Loucy (cell line): ENCODE measurements around the gene VAT1.

Source experiments
- H2AFZ ChIP-seq: fragments of 200-600 bp; sonication (generic); 2 replicates; pipeline ENCODE4 v1.6.0; 2016; ENCODE audit warnings: antibody characterized with exemption, mild to moderate bottlenecking, low read length, moderate library complexity
- H3F3A ChIP-seq: fragments of 200-600 bp; 2 replicates; pipeline ENCODE4 v1.6.0; 2016; ENCODE audit warnings: antibody characterized with exemption, low read depth, mild to moderate bottlenecking
- H3K27me3 ChIP-seq: fragments of 200-600 bp; sonication (generic); 2 replicates; pipeline ENCODE4 v1.6.1; 2014; ENCODE audit warnings: low read length, mild to moderate bottlenecking; ENCODE audit not compliant: insufficient read depth, poor library complexity, severe bottlenecking
- H3K36me3 ChIP-seq: fragments of 200-600 bp; sonication (generic); 2 replicates; pipeline ENCODE4 v1.6.1; 2016; ENCODE audit warnings: low read length; ENCODE audit not compliant: insufficient read depth
- H3K4me1 ChIP-seq: fragments of 200-600 bp; sonication (generic); 2 replicates; pipeline ENCODE4 v1.5.1; 2014; ENCODE audit warnings: low read length, mild to moderate bottlenecking; ENCODE audit not compliant: insufficient read depth, poor library complexity, severe bottlenecking
- H3K4me2 ChIP-seq: fragments of 200-600 bp; sonication (generic); 2 replicates; pipeline ENCODE4 v1.6.0; 2014; ENCODE audit warnings: antibody characterized with exemption, low read length, low read depth, mild to moderate bottlenecking; ENCODE audit not compliant: poor library complexity, severe bottlenecking
- H3K4me3 ChIP-seq: fragments of 200-600 bp; sonication (generic); 2 replicates; pipeline ENCODE4 v1.5.1; 2014; ENCODE audit warnings: low read length, mild to moderate bottlenecking, mixed read lengths; ENCODE audit not compliant: poor library complexity, severe bottlenecking
- H3K79me2 ChIP-seq: fragments of 200-600 bp; sonication (generic); 2 replicates; pipeline ENCODE4 v1.6.1; 2014; ENCODE audit warnings: low read length; ENCODE audit not compliant: insufficient read depth
- H3K9ac ChIP-seq: fragments of 200-600 bp; sonication (generic); 2 replicates; pipeline ENCODE4 v1.6.0; 2014; ENCODE audit warnings: mild to moderate bottlenecking, low read depth, low read length, moderate library complexity; ENCODE audit not compliant: poor library complexity, severe bottlenecking
- H3K9me2 ChIP-seq: fragments of 200-600 bp; sonication (generic); replicated peaks from 2 replicates; pipeline ENCODE4 v1.6.1; 2016; ENCODE audit warnings: low read depth, low read length, mixed read lengths
- H3K9me3 ChIP-seq: fragments of 200-600 bp; sonication (generic); 2 replicates; pipeline ENCODE4 v1.6.1; 2014; ENCODE audit warnings: mild to moderate bottlenecking, antibody characterized with exemption, low read length, low read depth; ENCODE audit not compliant: insufficient read depth
- H4K20me1 ChIP-seq: fragments of 200-600 bp; sonication (generic); 2 replicates; pipeline ENCODE4 v1.6.0; 2014; ENCODE audit warnings: antibody characterized with exemption, low read length, mild to moderate bottlenecking; ENCODE audit not compliant: insufficient read depth, poor library complexity, severe bottlenecking
- EZH2phosphoT487 ChIP-seq: fragments of 200-600 bp; IDR thresholded peaks from 2 replicates; pipeline ENCODE4 v1.6.1; 2018; ENCODE audit warnings: antibody characterized with exemption, mild to moderate bottlenecking, moderate library complexity, borderline replicate concordance
- TF ChIP-seq, protein P1 (sequence below): fragments of 200-600 bp; sonication (generic); conservative IDR thresholded peaks from 2 replicates; pipeline ENCODE4 v1.5.1; 2014; ENCODE audit warnings: mild to moderate bottlenecking, antibody characterized with exemption, low read length

VAT1 gene

DNA sequence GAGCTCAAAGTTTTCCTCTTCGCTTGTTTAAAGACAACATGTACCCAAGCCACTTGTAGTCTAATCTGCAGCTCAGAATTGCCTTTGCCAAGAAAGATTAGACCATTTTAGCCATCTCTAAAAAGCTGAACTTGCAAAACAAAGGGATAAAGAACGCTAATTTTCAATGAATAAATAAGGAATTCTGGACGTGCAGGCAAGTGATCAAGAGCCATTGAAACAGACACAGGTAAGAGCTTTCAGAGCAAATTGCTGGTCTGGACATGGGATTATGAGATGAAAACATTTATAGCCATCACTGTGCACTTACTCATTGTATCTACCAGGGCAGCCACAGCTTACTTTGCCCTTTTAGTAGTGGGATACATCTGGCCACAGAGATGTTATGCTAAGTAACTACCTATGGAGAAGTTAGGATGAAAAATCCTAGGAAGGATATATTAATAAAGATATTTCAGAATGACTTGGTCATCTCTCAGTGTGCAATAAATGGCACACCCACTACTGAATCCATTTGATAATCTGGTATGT, 47.2 kb upstream of the VAT1 start:
- no peaks in the 10 kb centered on the region for H3K4me1 ChIP-seq
- no peak overlapping the region for H3K9ac ChIP-seq
- no peaks in the 10 kb centered on the region for H3K79me2 ChIP-seq
- TF ChIP-seq EZH2phosphoT487 = no peak
- TF ChIP-seq, protein P1, sequence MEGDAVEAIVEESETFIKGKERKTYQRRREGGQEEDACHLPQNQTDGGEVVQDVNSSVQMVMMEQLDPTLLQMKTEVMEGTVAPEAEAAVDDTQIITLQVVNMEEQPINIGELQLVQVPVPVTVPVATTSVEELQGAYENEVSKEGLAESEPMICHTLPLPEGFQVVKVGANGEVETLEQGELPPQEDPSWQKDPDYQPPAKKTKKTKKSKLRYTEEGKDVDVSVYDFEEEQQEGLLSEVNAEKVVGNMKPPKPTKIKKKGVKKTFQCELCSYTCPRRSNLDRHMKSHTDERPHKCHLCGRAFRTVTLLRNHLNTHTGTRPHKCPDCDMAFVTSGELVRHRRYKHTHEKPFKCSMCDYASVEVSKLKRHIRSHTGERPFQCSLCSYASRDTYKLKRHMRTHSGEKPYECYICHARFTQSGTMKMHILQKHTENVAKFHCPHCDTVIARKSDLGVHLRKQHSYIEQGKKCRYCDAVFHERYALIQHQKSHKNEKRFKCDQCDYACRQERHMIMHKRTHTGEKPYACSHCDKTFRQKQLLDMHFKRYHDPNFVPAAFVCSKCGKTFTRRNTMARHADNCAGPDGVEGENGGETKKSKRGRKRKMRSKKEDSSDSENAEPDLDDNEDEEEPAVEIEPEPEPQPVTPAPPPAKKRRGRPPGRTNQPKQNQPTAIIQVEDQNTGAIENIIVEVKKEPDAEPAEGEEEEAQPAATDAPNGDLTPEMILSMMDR = no peak
- no peak overlapping the region for H2AFZ ChIP-seq
- H3K9me2 ChIP-seq = no peaks in the 10 kb centered on the region
- H3K36me3 ChIP-seq = peaks cover 41% of the 10 kb centered on the region; the same call in 1 of the 2 replicates
- no peaks in the 10 kb centered on the region for H4K20me1 ChIP-seq
- no peak overlapping the region for H3K4me3 ChIP-seq
- H3K4me2 ChIP-seq = no peak overlapping the region
- no peaks in the 10 kb centered on the region for H3F3A ChIP-seq
- no peaks in the 10 kb centered on the region for H3K27me3 ChIP-seq
- H3K9me3 ChIP-seq = no peaks in the 10 kb centered on the region

DNA sequence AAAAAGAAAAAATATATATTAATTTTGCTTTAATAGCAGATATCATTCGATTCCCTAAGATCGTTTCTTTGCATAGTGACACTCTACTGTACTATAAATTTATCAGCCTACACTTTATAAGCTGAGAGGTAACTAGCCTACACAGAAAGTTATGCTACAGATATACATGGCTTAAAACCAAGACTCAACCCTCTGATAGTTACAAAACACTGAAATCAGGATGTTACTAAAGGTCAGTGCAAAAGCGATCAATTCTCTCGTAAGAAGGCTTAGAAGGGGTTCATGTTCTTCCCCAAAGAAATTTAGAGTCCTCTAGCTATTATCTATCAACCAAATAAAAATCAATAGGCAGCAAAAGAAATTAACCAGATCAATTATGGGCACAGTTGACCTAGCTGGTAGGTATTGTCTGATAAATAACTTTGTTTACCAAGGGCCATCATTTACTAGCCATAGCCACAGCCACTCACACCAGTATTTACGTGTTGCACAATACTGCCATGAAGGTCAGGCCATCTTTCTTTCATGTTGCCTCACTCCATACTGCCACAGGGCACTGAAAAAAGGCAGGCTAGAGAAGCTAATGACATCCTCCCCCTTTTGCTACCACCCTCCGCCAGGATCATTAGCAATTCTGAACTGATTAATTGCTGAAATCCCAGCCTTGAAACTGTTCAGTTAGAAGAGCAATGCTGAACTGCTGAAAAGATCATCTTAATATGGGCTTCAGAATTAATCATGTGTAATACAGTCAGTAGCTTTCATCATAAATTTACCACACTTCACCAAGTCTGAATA, 46.6 kb upstream of the VAT1 start:
- Histone ChIP-seq H3K9me2 (no peaks in the 10 kb centered on the region), H3K9ac (no peak overlapping the region), H3K79me2 (no peaks in the 10 kb centered on the region), H3K36me3 (peaks cover 38% of the 10 kb centered on the region; the same call in 1 of the 2 replicates), H3K4me3 (no peak overlapping the region), H3K4me2 (no peak overlapping the region), H3K9me3 (no peaks in the 10 kb centered on the region), H3K27me3 (no peaks in the 10 kb centered on the region), H3K4me1 (no peaks in the 10 kb centered on the region), H2AFZ (no peak overlapping the region), H4K20me1 (no peaks in the 10 kb centered on the region), H3F3A (no peaks in the 10 kb centered on the region)
- TF ChIP-seq, protein P1 = no peak
- no peak for TF ChIP-seq EZH2phosphoT487

DNA sequence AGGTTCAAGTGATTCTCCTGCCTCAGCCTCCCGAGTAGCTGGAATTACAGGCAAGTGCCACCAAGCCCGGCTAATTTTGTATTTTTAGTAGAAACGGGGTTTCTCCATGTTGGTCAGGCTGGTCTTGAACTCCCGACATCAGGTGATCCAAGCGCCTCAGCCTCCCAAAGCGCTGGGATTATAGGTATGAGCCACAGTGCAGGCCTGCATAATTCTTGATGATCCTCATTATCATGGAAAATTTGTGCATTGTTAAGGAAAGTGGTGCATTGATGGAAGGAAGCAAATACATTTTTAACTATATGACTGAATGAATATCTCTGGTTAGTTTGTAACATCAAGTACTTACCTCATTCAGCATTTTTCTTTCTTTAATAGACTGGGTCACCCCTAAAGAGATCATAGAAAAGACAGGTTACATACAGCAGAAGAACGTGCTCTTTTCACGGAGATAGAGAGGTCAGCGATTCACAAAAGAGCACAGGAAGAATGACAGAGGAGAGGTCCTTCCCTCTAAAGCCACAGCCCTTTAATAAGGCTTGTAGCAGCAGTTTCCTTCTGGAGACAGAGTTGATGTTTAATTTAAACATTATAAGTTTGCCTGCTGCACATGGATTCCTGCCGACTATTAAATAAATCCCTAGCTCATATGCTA, 40.9 kb upstream of the VAT1 start:
- no peak overlapping the region for H2AFZ ChIP-seq
- H3K36me3 ChIP-seq = peaks cover 26% of the 10 kb centered on the region; the same call in 1 of the 2 replicates
- no peak overlapping the region for H3K4me3 ChIP-seq
- no peak for TF ChIP-seq EZH2phosphoT487
- TF ChIP-seq, protein P1 = no peak
- no peaks in the 10 kb centered on the region for H3K9me2 ChIP-seq
- H3K9ac ChIP-seq = no peak overlapping the region
- H3K79me2 ChIP-seq = no peaks in the 10 kb centered on the region
- H3K27me3 ChIP-seq = no peaks in the 10 kb centered on the region
- H3F3A ChIP-seq = no peaks in the 10 kb centered on the region
- H4K20me1 ChIP-seq = no peaks in the 10 kb centered on the region
- H3K4me2 ChIP-seq = no peak overlapping the region
- no peaks in the 10 kb centered on the region for H3K9me3 ChIP-seq
- H3K4me1 ChIP-seq = no peaks in the 10 kb centered on the region
